ENCODE results near the gene RCAN1. TPM values are rescaled to one million over a fixed set of nuclear protein-coding genes. Genes with fewer than 3 reads are reported as not detected.

Gene RCAN1
- total and polyA plus RNA-seq, 4 donors: 26.7 to 67.9 (median 46.7) TPM

DNA sequence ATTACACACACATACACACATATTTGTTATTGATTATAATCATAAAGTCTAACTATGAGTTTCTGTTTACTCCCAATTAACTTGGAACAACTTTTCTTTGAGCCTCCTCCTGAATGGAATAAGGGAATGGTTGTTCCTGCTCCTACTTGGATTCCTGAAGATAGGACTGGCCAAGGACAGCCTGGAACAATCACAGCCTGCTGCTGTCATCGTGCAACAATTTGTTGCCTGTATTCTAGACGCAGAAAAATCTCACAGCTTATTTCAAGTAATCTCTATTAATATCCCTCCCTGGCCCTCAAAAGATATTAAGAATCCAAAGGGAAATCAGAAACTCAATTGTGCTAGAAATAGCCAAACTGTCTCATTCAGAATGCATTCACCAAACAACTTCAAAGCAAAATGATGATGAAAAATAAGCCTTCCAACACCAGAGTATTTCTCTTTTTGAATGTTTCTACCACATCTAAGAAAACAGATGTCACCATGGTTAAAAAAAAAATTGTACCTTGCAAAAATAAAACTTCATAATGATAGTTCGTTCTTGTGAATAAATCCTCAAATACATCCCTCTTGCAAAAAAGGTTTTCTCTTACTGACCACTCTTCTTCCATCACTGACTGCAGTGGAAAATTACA, 30.9 kb downstream of the RCAN1 start:
- H3K27me3 ChIP-seq (ENCODE audit: control insufficient read depth in 4 of 4, insufficient read depth in 4 of 4, low read length in 3 of 4): no peaks in the 10 kb centered on the region
- DNase-seq (ENCODE audit: low spot score): no peak
- no peak for TF ChIP-seq NR2F2 (IDR thresholded peaks at IDR 0.05)
- TF ChIP-seq SP1 (IDR thresholded peaks at IDR 0.05): no peak
- no peak overlapping the region for H3K9ac ChIP-seq (ENCODE audit: low read depth in 1 of 2, low read length in 2 of 2)
- no peak overlapping the region for H3K27ac ChIP-seq (ENCODE audit: low read depth in 1 of 2, low read length in 2 of 2)
- no peaks in the 10 kb centered on the region for H3K9me3 ChIP-seq (ENCODE audit: control insufficient read depth in 4 of 4, low read length in 3 of 4)
- no peaks in the 10 kb centered on the region for H3K4me1 ChIP-seq (ENCODE audit: control insufficient read depth in 4 of 4, insufficient read depth in 4 of 4, low read length in 3 of 4)
- no peak overlapping the region for H3K4me3 ChIP-seq (ENCODE audit: low read depth in 1 of 3, low read length in 3 of 3)
- 89% methylated on average over 3 of the region's 3 CpGs for WGBS
- no peaks in the 10 kb centered on the region for H3K36me3 ChIP-seq (ENCODE audit: control insufficient read depth in 4 of 4, insufficient read depth in 3 of 4, low read depth in 1 of 4, low read length in 3 of 4)

DNA sequence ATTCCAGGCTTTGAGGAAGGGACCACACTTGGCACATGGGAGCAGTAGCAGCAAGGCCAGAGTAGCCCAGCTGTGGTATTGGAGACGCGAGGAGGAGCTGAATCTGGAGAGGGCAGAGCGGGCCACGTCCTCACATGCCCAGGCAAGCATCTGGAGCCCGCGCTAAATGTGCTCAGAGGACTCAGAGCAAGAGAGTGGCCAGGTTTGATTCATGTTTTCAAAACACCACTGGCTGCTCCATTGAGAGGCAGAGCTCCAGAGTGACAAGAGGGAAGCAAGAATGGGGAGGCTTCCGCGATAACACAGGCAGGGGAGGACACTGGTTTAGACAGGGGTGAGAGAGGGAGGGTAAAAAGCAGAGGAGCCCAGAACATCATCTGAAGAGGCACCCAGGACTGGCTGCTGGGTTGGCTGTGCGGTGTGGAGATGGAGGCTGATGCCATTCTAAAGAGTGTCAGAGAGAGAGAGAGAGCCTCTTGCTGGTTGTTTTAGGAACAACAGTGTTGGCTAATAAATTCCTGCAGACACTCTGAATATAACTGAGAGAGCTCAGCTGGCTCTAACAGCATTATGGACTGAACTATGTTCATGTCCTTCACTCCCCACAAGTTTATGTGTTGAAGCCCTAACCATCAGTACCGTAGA, 32.3 kb downstream of the RCAN1 start:
- Histone ChIP-seq H3K4me3 (ENCODE audit: low read depth in 1 of 3, low read length in 3 of 3) (no peak overlapping the region), H3K9ac (ENCODE audit: low read depth in 1 of 2, low read length in 2 of 2) (no peak overlapping the region), H3K36me3 (ENCODE audit: control insufficient read depth in 4 of 4, insufficient read depth in 3 of 4, low read depth in 1 of 4, low read length in 3 of 4) (no peaks in the 10 kb centered on the region), H3K27ac (ENCODE audit: low read depth in 1 of 2, low read length in 2 of 2) (no peak overlapping the region), H3K9me3 (ENCODE audit: control insufficient read depth in 4 of 4, low read length in 3 of 4) (no peaks in the 10 kb centered on the region), H3K27me3 (ENCODE audit: control insufficient read depth in 4 of 4, insufficient read depth in 4 of 4, low read length in 3 of 4) (no peaks in the 10 kb centered on the region), H3K4me1 (ENCODE audit: control insufficient read depth in 4 of 4, insufficient read depth in 4 of 4, low read length in 3 of 4) (no peaks in the 10 kb centered on the region)
- peak; percentile 20 for DNase-seq (ENCODE audit: low spot score)
- 89% methylated on average over 10 of the region's 10 CpGs for WGBS
- no peak for TF ChIP-seq JUND (IDR thresholded peaks at IDR 0.05)
- TF ChIP-seq, protein P1, sequence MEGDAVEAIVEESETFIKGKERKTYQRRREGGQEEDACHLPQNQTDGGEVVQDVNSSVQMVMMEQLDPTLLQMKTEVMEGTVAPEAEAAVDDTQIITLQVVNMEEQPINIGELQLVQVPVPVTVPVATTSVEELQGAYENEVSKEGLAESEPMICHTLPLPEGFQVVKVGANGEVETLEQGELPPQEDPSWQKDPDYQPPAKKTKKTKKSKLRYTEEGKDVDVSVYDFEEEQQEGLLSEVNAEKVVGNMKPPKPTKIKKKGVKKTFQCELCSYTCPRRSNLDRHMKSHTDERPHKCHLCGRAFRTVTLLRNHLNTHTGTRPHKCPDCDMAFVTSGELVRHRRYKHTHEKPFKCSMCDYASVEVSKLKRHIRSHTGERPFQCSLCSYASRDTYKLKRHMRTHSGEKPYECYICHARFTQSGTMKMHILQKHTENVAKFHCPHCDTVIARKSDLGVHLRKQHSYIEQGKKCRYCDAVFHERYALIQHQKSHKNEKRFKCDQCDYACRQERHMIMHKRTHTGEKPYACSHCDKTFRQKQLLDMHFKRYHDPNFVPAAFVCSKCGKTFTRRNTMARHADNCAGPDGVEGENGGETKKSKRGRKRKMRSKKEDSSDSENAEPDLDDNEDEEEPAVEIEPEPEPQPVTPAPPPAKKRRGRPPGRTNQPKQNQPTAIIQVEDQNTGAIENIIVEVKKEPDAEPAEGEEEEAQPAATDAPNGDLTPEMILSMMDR (IDR thresholded peaks at IDR 0.05; ENCODE audit: low read depth, low read length, missing input control): peak; percentile 49
- TF ChIP-seq, protein P2, sequence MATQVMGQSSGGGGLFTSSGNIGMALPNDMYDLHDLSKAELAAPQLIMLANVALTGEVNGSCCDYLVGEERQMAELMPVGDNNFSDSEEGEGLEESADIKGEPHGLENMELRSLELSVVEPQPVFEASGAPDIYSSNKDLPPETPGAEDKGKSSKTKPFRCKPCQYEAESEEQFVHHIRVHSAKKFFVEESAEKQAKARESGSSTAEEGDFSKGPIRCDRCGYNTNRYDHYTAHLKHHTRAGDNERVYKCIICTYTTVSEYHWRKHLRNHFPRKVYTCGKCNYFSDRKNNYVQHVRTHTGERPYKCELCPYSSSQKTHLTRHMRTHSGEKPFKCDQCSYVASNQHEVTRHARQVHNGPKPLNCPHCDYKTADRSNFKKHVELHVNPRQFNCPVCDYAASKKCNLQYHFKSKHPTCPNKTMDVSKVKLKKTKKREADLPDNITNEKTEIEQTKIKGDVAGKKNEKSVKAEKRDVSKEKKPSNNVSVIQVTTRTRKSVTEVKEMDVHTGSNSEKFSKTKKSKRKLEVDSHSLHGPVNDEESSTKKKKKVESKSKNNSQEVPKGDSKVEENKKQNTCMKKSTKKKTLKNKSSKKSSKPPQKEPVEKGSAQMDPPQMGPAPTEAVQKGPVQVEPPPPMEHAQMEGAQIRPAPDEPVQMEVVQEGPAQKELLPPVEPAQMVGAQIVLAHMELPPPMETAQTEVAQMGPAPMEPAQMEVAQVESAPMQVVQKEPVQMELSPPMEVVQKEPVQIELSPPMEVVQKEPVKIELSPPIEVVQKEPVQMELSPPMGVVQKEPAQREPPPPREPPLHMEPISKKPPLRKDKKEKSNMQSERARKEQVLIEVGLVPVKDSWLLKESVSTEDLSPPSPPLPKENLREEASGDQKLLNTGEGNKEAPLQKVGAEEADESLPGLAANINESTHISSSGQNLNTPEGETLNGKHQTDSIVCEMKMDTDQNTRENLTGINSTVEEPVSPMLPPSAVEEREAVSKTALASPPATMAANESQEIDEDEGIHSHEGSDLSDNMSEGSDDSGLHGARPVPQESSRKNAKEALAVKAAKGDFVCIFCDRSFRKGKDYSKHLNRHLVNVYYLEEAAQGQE (IDR thresholded peaks at IDR 0.05): no peak
- no peak for TF ChIP-seq HNF4A (conservative IDR thresholded peaks at IDR 0.05)
- TF ChIP-seq, protein P3, sequence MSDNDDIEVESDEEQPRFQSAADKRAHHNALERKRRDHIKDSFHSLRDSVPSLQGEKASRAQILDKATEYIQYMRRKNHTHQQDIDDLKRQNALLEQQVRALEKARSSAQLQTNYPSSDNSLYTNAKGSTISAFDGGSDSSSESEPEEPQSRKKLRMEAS (IDR thresholded peaks at IDR 0.05): no peak
- no peak for TF ChIP-seq NR2F2 (IDR thresholded peaks at IDR 0.05)
- TF ChIP-seq, protein P4, sequence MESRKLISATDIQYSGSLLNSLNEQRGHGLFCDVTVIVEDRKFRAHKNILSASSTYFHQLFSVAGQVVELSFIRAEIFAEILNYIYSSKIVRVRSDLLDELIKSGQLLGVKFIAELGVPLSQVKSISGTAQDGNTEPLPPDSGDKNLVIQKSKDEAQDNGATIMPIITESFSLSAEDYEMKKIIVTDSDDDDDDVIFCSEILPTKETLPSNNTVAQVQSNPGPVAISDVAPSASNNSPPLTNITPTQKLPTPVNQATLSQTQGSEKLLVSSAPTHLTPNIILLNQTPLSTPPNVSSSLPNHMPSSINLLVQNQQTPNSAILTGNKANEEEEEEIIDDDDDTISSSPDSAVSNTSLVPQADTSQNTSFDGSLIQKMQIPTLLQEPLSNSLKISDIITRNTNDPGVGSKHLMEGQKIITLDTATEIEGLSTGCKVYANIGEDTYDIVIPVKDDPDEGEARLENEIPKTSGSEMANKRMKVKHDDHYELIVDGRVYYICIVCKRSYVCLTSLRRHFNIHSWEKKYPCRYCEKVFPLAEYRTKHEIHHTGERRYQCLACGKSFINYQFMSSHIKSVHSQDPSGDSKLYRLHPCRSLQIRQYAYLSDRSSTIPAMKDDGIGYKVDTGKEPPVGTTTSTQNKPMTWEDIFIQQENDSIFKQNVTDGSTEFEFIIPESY (IDR thresholded peaks at IDR 0.05): no peak
- no peak for TF ChIP-seq FOXA1 (IDR thresholded peaks at IDR 0.05)
- peak; percentile 70 to 79 for TF ChIP-seq RAD21 (IDR thresholded peaks at IDR 0.05)
- no peak for TF ChIP-seq FOXA2 (IDR thresholded peaks at IDR 0.05)
- TF ChIP-seq, protein P5, sequence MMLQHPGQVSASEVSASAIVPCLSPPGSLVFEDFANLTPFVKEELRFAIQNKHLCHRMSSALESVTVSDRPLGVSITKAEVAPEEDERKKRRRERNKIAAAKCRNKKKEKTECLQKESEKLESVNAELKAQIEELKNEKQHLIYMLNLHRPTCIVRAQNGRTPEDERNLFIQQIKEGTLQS (IDR thresholded peaks at IDR 0.05): no peak
- TF ChIP-seq HNF4G (IDR thresholded peaks at IDR 0.05): no peak

Data from liver (tissue), 9 donors.